SK-N-SH (cell line): ENCODE measurements around the gene TADA2A. TPM values are rescaled to one million over a fixed set of nuclear protein-coding genes. Genes with fewer than 3 reads are reported as not detected.

Experiments
- CTCF ChIA-PET: fragments of 300-600, 350-600 bp; formaldehyde crosslinking; extraction: SDS; loops from one replicate; lab custom pipeline; 2021; lab: Yijun Ruan, JAX
- POLR2A ChIA-PET: fragments of 350-600 bp; sonication (Branson Sonifier 250); formaldehyde crosslinking; extraction: SDS; loops from one replicate; lab custom pipeline; 2020; ENCODE audit warnings: antibody characterized with exemption, inconsistent platforms; lab: Yijun Ruan, JAX
- DNase-seq: peaks from one replicate; pipeline ENCODE4 v3.0.0; 2012
- H2AFZ ChIP-seq: fragments of 200-600 bp; sonication (generic); 2 replicates; pipeline ENCODE4 v1.8.1; 2016; ENCODE audit warnings: antibody characterized with exemption, mild to moderate bottlenecking, low read depth
- H3F3A ChIP-seq: fragments of 200-600 bp; sonication (generic); replicated peaks from 2 replicates; pipeline ENCODE3; 2016; ENCODE audit warnings: antibody characterized with exemption, mild to moderate bottlenecking; ENCODE audit not compliant: insufficient read depth
- H3K27ac ChIP-seq, 2 experiments: fragments of 200-500 bp in 1 of 2; fragments of 200-600 bp in 1 of 2; sonication (Bioruptor generic) in 1 of 2; sonication (generic), shearing (Covaris generic) in 1 of 2; 2 replicates each; pipeline versions ENCODE4 v1.5.1 to v1.6.1; 2014 to 2016; ENCODE audit warnings: low read depth in 2 of 2, inconsistent platforms in 1 of 2, low read length in 1 of 2, mild to moderate bottlenecking in 1 of 2, mixed read lengths in 1 of 2
- H3K27me3 ChIP-seq: fragments of 200-600 bp; sonication (generic), shearing (Covaris generic); 2 replicates; pipeline ENCODE4 v1.6.1; 2016; ENCODE audit warnings: mixed run types; ENCODE audit not compliant: insufficient read depth
- H3K36me3 ChIP-seq, 2 experiments: fragments of 200-500 bp in 1 of 2; fragments of 200-600 bp in 1 of 2; sonication (Bioruptor generic) in 1 of 2; sonication (generic) in 1 of 2; replicated peaks in 1 of 2; 2 replicates each; pipeline versions ENCODE3 to v1.5.1; 2014 to 2016; ENCODE audit warnings: low read length in 1 of 2, mild to moderate bottlenecking in 1 of 2; ENCODE audit not compliant: insufficient read depth in 2 of 2, control insufficient read depth in 1 of 2
- H3K4me1 ChIP-seq, 2 experiments: fragments of 200-500 bp in 1 of 2; fragments of 200-600 bp in 1 of 2; sonication (Bioruptor generic) in 1 of 2; sonication (generic), shearing (Covaris generic) in 1 of 2; 2 replicates each; pipeline versions ENCODE4 v1.5.1 to v1.6.1; 2014 to 2016; ENCODE audit warnings: low read depth in 1 of 2, low read length in 1 of 2, mixed run types in 1 of 2; ENCODE audit not compliant: insufficient read depth in 2 of 2, control insufficient read depth in 1 of 2
- H3K4me2 ChIP-seq: fragments of 200-600 bp; sonication (generic), shearing (Covaris generic); 2 replicates; pipeline ENCODE4 v1.6.1; 2017; ENCODE audit warnings: mixed run types
- H3K4me3 ChIP-seq, 2 experiments: fragments of 200-500 bp in 1 of 2; fragments of 200-600 bp in 1 of 2; sonication (Bioruptor generic) in 1 of 2; sonication (generic), shearing (Covaris generic) in 1 of 2; 2 replicates each; pipeline versions ENCODE4 v1.5.1 to v1.8.1; 2014 to 2016; ENCODE audit warnings: low read depth in 2 of 2, inconsistent platforms in 1 of 2, low read length in 1 of 2, mild to moderate bottlenecking in 1 of 2, mixed read lengths in 1 of 2, moderate library complexity in 1 of 2
- H3K79me2 ChIP-seq: fragments of 200-600 bp; sonication (generic); 2 replicates; pipeline ENCODE4 v1.8.1; 2017; ENCODE audit warnings: mild to moderate bottlenecking; ENCODE audit not compliant: insufficient read depth
- H3K9ac ChIP-seq: fragments of 200-600 bp; sonication (generic); 2 replicates; pipeline ENCODE4 v1.6.1; 2017; ENCODE audit warnings: mixed run types
- H3K9me2 ChIP-seq: fragments of 200-600 bp; sonication (generic); 2 replicates; pipeline ENCODE4 v1.6.1; 2017; ENCODE audit warnings: mixed run types
- H3K9me3 ChIP-seq: fragments of 200-600 bp; sonication (generic); 2 replicates; pipeline ENCODE4 v1.6.1; 2017; ENCODE audit warnings: mixed run types, mild to moderate bottlenecking, moderate library complexity
- H4K20me1 ChIP-seq: fragments of 200-600 bp; sonication (generic); 2 replicates; pipeline ENCODE4 v1.6.1; 2017; ENCODE audit warnings: mild to moderate bottlenecking, mixed run types; ENCODE audit not compliant: insufficient read depth
- CTCF ChIP-seq: fragments of 200-600 bp; sonication (generic); IDR thresholded peaks from 2 replicates; pipeline ENCODE4 v1.6.1; 2017; ENCODE audit warnings: antibody characterized with exemption, mild to moderate bottlenecking, moderate library complexity
- ELF1 ChIP-seq: IDR thresholded peaks from 2 replicates; pipeline ENCODE4 v1.4.0; 2012
- EP300 ChIP-seq, 2 experiments: IDR thresholded peaks; 2 replicates each; pipeline versions ENCODE4 v1.4.0 to v1.6.1; 2012; ENCODE audit warnings: borderline replicate concordance in 1 of 2, low read depth in 1 of 2, low read length in 1 of 2
- EZH2phosphoT487 ChIP-seq: fragments of 200-600 bp; sonication (generic); IDR thresholded peaks from 2 replicates; pipeline ENCODE4 v1.6.1; 2017; ENCODE audit warnings: low read depth, mixed run types, mild to moderate bottlenecking, antibody characterized with exemption, moderate library complexity, borderline replicate concordance
- FOSL2 ChIP-seq: IDR thresholded peaks from 2 replicates; pipeline ENCODE4 v1.4.0; 2012; ENCODE audit warnings: low read depth, mild to moderate bottlenecking, moderate library complexity, borderline replicate concordance
- FOXJ3 ChIP-seq: sonication (generic); formaldehyde crosslinking; IDR thresholded peaks from 2 replicates; pipeline ENCODE4 v1.5.1; 2020; ENCODE audit warnings: mild to moderate bottlenecking, missing genetic modification reagents
- FOXM1 ChIP-seq: IDR thresholded peaks from 2 replicates; pipeline ENCODE4 v1.4.0; 2012; ENCODE audit warnings: low read depth, mild to moderate bottlenecking
- GABPA ChIP-seq: IDR thresholded peaks from 2 replicates; pipeline ENCODE4 v1.4.0; 2012; ENCODE audit warnings: low read depth, mild to moderate bottlenecking
- GATA2 ChIP-seq: sonication (generic); formaldehyde crosslinking; IDR thresholded peaks from 2 replicates; pipeline ENCODE4 v1.5.0; 2020; ENCODE audit warnings: mild to moderate bottlenecking, missing genetic modification reagents
- JUND ChIP-seq: IDR thresholded peaks from 2 replicates; pipeline ENCODE4 v1.4.0; 2012
- MEF2A ChIP-seq: IDR thresholded peaks from 2 replicates; pipeline ENCODE4 v1.4.0; 2012; ENCODE audit warnings: low read depth, borderline replicate concordance
- NFIC ChIP-seq: IDR thresholded peaks from 2 replicates; pipeline ENCODE4 v1.4.0; 2012; ENCODE audit warnings: borderline replicate concordance
- PBX3 ChIP-seq: IDR thresholded peaks from 2 replicates; pipeline ENCODE4; 2012
- POLR2AphosphoS5 ChIP-seq: IDR thresholded peaks from 2 replicates; pipeline ENCODE4 v1.6.1; 2012; ENCODE audit warnings: low read depth, low read length
- RAD21 ChIP-seq: IDR thresholded peaks from 2 replicates; pipeline ENCODE4 v1.6.1; 2012; ENCODE audit warnings: mild to moderate bottlenecking, low read length
- RCOR1 ChIP-seq: fragments of 150-350 bp; IDR thresholded peaks from 2 replicates; pipeline ENCODE4 v1.6.1; 2017; ENCODE audit warnings: antibody characterized with exemption, low read length
- REST ChIP-seq: IDR thresholded peaks from 2 replicates; pipeline ENCODE4 v1.6.1; 2012; ENCODE audit warnings: mild to moderate bottlenecking, low read depth, low read length, moderate library complexity
- RXRA ChIP-seq: IDR thresholded peaks from 2 replicates; pipeline ENCODE4 v1.4.0; 2012; ENCODE audit warnings: low read depth, mild to moderate bottlenecking, borderline replicate concordance
- SIN3A ChIP-seq: IDR thresholded peaks from 2 replicates; pipeline ENCODE4 v1.6.1; 2012; ENCODE audit warnings: low read depth, mild to moderate bottlenecking, low read length, moderate library complexity, borderline replicate concordance
- ZBTB33 ChIP-seq: IDR thresholded peaks from 2 replicates; pipeline ENCODE4 v1.4.0; 2012; ENCODE audit warnings: low read depth, borderline replicate concordance
- WGBS: methylation state at CpG from one replicate; pipeline ENCODE4 v1.1.6; 2017; ENCODE audit warnings: low lambda C conversion rate; 5-methylcytosine and 5-hydroxymethylcytosine counted together
- polyA plus RNA-seq, 3 experiments: library from polyadenylated mRNA; depleted of rRNA; stranded (reverse); fragments of >200 nt; gene quantifications; 2 replicates each; pipeline ENCODE4 v1.2.3, GENCODE V29; 2012

Gene TADA2A
- polyA plus RNA-seq, 1 of the 3 experiments (the other 2 are of a cell fraction) = 9.7 TPM

- H3K9me2 ChIP-seq = no peaks in the 10 kb centered on the region
- H4K20me1 ChIP-seq = no peaks in the 10 kb centered on the region
- peaks cover 17% of the 10 kb centered on the region for H3F3A ChIP-seq
- H3K36me3 ChIP-seq = peaks cover 24 to 62% of the 10 kb centered on the region in 2 experiments
- POLR2A ChIA-PET = no interaction called here
- no peak for DNase-seq
- H3K4me1 ChIP-seq = no peaks in the 10 kb centered on the region
- H3K27me3 ChIP-seq = no peaks in the 10 kb centered on the region
- no peak overlapping the region for H3K4me2 ChIP-seq
- H3K9ac ChIP-seq = no peak overlapping the region
- no peak overlapping the region for H3K27ac ChIP-seq
- 93% methylated on average over 3 of the region's 3 CpGs for WGBS
- no peak overlapping the region for H3K4me3 ChIP-seq
- H3K79me2 ChIP-seq = peaks cover 23% of the 10 kb centered on the region
- no peak overlapping the region for H2AFZ ChIP-seq
- CTCF ChIA-PET = interaction anchor here (1.3 kb wide), 1 partner anchor 55 kb away, joined by 3 read pairs; no protein-coding TSS in a partner anchor
- H3K9me3 ChIP-seq = no peaks in the 10 kb centered on the region
- TF ChIP-seq GATA2 (no peak), FOSL2 (no peak), SIN3A (no peak), EP300 (IDR thresholded peaks at IDR 0.05; ENCODE audit: borderline replicate concordance in 1 of 2, low read depth in 1 of 2, low read length in 1 of 2) (no peak)
Measured at GRCh38 chr17:37429039-37429438, 22.4 kb downstream of the TADA2A start.

GRCh38 chr17:37429453-37429852, 22.8 kb downstream of the TADA2A start:
- H4K20me1 ChIP-seq = no peaks in the 10 kb centered on the region
- H3K36me3 ChIP-seq = peaks cover 24 to 59% of the 10 kb centered on the region in 2 experiments
- POLR2A ChIA-PET = no interaction called here
- H3K4me2 ChIP-seq = no peak overlapping the region
- H3F3A ChIP-seq = peaks cover 17% of the 10 kb centered on the region
- peak overlapping the region in 1 of 2 experiments; percentile 55; a peak in 2 of 4 replicates for H3K27ac ChIP-seq
- H3K9ac ChIP-seq = no peak overlapping the region
- H3K4me1 ChIP-seq = no peaks in the 10 kb centered on the region
- no peaks in the 10 kb centered on the region for H3K9me3 ChIP-seq
- DNase-seq = no peak
- WGBS = 94% methylated on average over 1 of the region's 1 CpG
- H3K4me3 ChIP-seq = no peak overlapping the region
- H3K9me2 ChIP-seq = no peaks in the 10 kb centered on the region
- H2AFZ ChIP-seq = no peak overlapping the region
- CTCF ChIA-PET = interaction anchor here (0.8 to 1.3 kb wide), 3 partner anchors 22 to 141 kb away, joined by 3 read pairs; no protein-coding TSS in a partner anchor
- H3K27me3 ChIP-seq = no peaks in the 10 kb centered on the region
- H3K79me2 ChIP-seq = peaks cover 26% of the 10 kb centered on the region
- TF ChIP-seq GATA2 = no peak
- no peak for TF ChIP-seq RCOR1
- no peak for TF ChIP-seq POLR2AphosphoS5
- TF ChIP-seq EZH2phosphoT487 = no peak
- no peak for TF ChIP-seq CTCF
- TF ChIP-seq EP300 (IDR thresholded peaks at IDR 0.05; ENCODE audit: borderline replicate concordance in 1 of 2, low read depth in 1 of 2, low read length in 1 of 2) = no peak
- TF ChIP-seq RXRA = no peak
- no peak for TF ChIP-seq RAD21
- no peak for TF ChIP-seq ZBTB33
- no peak for TF ChIP-seq GABPA
- TF ChIP-seq FOSL2 = no peak
- TF ChIP-seq FOXM1 = no peak
- TF ChIP-seq NFIC = no peak
- TF ChIP-seq REST = no peak
- no peak for TF ChIP-seq PBX3
- TF ChIP-seq FOXJ3 = no peak
- no peak for TF ChIP-seq MEF2A
- TF ChIP-seq ELF1 = no peak
- TF ChIP-seq JUND = no peak
